Activated CD4-positive, alpha-beta T cell treated with anti-CD3 and anti-CD28 coated beads for 36 hours (primary cell): Measurements from ENCODE around the gene OLFML3. TPM values are rescaled to one million over a fixed set of nuclear protein-coding genes. Genes with fewer than 3 reads are reported as not detected.

Experiments
- ATAC-seq: fragments of 200-7000 bp; cut with Tn5 transposase; one replicate; pipeline ENCODE4 v1.10.0; 2021; ENCODE audit warnings: mild to moderate bottlenecking, moderate library complexity
- CTCF ChIA-PET: fragments of 350-600 bp; sonication (Branson Sonifier 250); formaldehyde crosslinking; loops from one replicate; lab custom pipeline; 2021; ENCODE audit warnings: antibody characterized with exemption; lab: Charles Lee
- POLR2A ChIA-PET: fragments of 350-600 bp; sonication (Branson Sonifier 250); formaldehyde crosslinking; loops from one replicate; lab custom pipeline; 2021; ENCODE audit warnings: antibody characterized with exemption, inconsistent platforms; lab: Charles Lee
- DNase-seq: peaks from one replicate; pipeline ENCODE4 v3.0.0-alpha.2; 2020
- H3K27ac Mint-ChIP-seq: one replicate; pipeline ENCODE4 v1.8.0; 2021; ENCODE audit warnings: mixed read lengths
- H3K27me3 Mint-ChIP-seq: one replicate; pipeline ENCODE4 v1.8.0; 2021; ENCODE audit warnings: mixed read lengths
- H3K36me3 Mint-ChIP-seq: one replicate; pipeline ENCODE4 v1.8.0; 2021; ENCODE audit warnings: low read depth, mixed read lengths
- H3K4me1 Mint-ChIP-seq: one replicate; pipeline ENCODE4 v1.8.0; 2021; ENCODE audit warnings: mixed read lengths
- H3K4me3 Mint-ChIP-seq: one replicate; pipeline ENCODE4 v1.8.0; 2021; ENCODE audit warnings: mild to moderate bottlenecking, moderate library complexity, mixed read lengths
- H3K9me3 Mint-ChIP-seq: one replicate; pipeline ENCODE4 v1.8.0; 2021; ENCODE audit warnings: low read depth, mixed read lengths
- intact Hi-C, 2 experiments: fragments of 100-400 bp; cut with DNase I in 1 of 2; cut with micrococcal nuclease in 1 of 2; formaldehyde crosslinking; loops; one replicate each; pipeline versions ENCODE4 v1.14.2 to v1.15.1; 2022 to 2024; cut with DNase I, micrococcal nuclease
- total RNA-seq, 2 experiments: library from RNA; stranded (reverse); gene quantifications; one replicate each; pipeline ENCODE4 v1.2.3, GENCODE V29; 2021

The OLFML3 gene
- total RNA-seq, 2 experiments from 2014 or later: 0.11 TPM; not detected in 1

GRCh38 chr1:113990961-113991360 is 11.7 kb downstream of the OLFML3 start:
- H3K27me3 Mint-ChIP-seq: peaks cover 4% of the 10 kb centered on the region
- POLR2A ChIA-PET: no interaction called here
- no peak for DNase-seq
- peaks cover 13% of the 10 kb centered on the region for H3K9me3 Mint-ChIP-seq
- H3K4me3 Mint-ChIP-seq: no peak overlapping the region
- CTCF ChIA-PET: interaction anchor here (1.4 to 1.7 kb wide), 2 partner anchors 12 to 292 kb away, joined by 3 to 5 read pairs; partner anchors contain the start of gene OLFML3
- H3K4me1 Mint-ChIP-seq: no peaks in the 10 kb centered on the region
- peaks cover 10% of the 10 kb centered on the region for H3K36me3 Mint-ChIP-seq
- intact Hi-C loops: no loop called here
- no peak for ATAC-seq
- no peak overlapping the region for H3K27ac Mint-ChIP-seq

- CTCF ChIA-PET: interaction anchor here (1.4 kb wide), 1 partner anchor 291 kb away, joined by 3 read pairs; no protein-coding TSS in a partner anchor
These were observed 12.3 kb downstream of the OLFML3 start for GRCh38 chr1:113991467-113991997.

DNA sequence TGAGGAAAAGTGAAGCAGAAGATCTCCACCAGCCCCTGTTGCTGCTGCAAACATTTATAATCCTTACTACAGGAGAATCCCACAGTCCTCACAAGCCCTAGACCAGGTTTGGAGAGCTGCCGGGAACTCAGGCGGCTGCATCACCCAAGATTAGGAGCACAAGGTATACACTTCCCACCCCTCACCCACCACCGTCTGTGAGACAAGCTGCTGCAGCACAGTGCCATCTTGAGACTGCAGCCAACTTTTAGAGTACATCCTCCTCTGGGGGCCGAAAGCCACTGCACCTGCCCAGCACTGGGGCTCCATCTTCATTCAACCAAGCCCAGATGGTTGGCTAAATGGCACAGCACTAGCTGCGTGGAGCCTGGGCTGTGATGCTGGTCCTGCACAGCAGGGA is 13.8 kb downstream of the OLFML3 start:
- Mint-ChIP-seq H3K27me3 (peaks cover 4% of the 10 kb centered on the region), H3K4me3 (no peak overlapping the region), H3K27ac (no peak overlapping the region), H3K4me1 (no peaks in the 10 kb centered on the region), H3K9me3 (peaks cover 13% of the 10 kb centered on the region), H3K36me3 (peaks cover 10% of the 10 kb centered on the region)
- DNase-seq: no peak
- POLR2A ChIA-PET: no interaction called here
- no peak for ATAC-seq
- CTCF ChIA-PET: interaction anchor here (0.8 kb wide), 1 partner anchor 290 kb away, joined by 5 read pairs; no protein-coding TSS in a partner anchor
- intact Hi-C loops: no loop called here

More at GRCh38 chr1:113991467-113991997, 12.3 kb downstream of the OLFML3 start:
- H3K4me3 Mint-ChIP-seq: no peak overlapping the region
- peaks cover 4% of the 10 kb centered on the region for H3K27me3 Mint-ChIP-seq
- peaks cover 10% of the 10 kb centered on the region for H3K36me3 Mint-ChIP-seq
- intact Hi-C loops: no loop called here
- H3K9me3 Mint-ChIP-seq: peaks cover 13% of the 10 kb centered on the region
- POLR2A ChIA-PET: no interaction called here
- no peak overlapping the region for H3K27ac Mint-ChIP-seq
- ATAC-seq: no peak
- DNase-seq: no peak
- no peaks in the 10 kb centered on the region for H3K4me1 Mint-ChIP-seq

DNA sequence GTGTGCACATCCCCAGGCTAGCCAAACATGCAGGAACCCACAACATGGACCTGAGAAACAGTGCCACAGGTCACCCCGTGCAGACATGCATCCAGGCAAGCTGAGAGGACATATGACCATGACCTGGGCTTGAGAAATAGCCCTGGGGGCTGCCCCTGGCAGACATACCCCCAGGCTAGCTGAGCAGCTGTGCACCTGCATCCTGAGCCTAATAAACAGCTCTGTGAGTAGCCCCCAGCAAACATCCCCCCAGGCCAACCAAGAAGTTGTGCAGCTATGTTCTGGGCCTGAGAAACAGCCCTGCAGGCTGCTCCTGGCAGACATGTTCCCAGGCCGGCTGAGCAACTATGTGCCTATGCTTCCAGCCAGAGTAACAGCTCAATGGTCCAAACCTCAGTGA is 14.5 kb downstream of the OLFML3 start:
- Mint-ChIP-seq H3K36me3 (peaks cover 10% of the 10 kb centered on the region), H3K27ac (no peak overlapping the region), H3K4me1 (peaks cover 3% of the 10 kb centered on the region), H3K27me3 (peaks cover 5% of the 10 kb centered on the region), H3K4me3 (no peak overlapping the region), H3K9me3 (peaks cover 13% of the 10 kb centered on the region)
- intact Hi-C loops: no loop called here
- ChIA-PET CTCF (interaction anchor here (0.8 kb wide), 1 partner anchor 289 kb away, joined by 5 read pairs; no protein-coding TSS in a partner anchor), POLR2A (no interaction called here)
- ATAC-seq (no peak), DNase-seq (no peak)

GRCh38 chr1:113995382-113995781 is 16.1 kb downstream of the OLFML3 start:
- POLR2A ChIA-PET: no interaction called here
- CTCF ChIA-PET: interaction anchor here (0.5 to 0.6 kb wide), 2 partner anchors 57 to 1827 kb away, joined by 4 read pairs; no protein-coding TSS in a partner anchor
- intact Hi-C loops: no loop called here
- ATAC-seq (no peak), DNase-seq (no peak)
- no peak overlapping the region for H3K27ac Mint-ChIP-seq
- peaks cover 3% of the 10 kb centered on the region for H3K4me1 Mint-ChIP-seq
- peaks cover 13% of the 10 kb centered on the region for H3K9me3 Mint-ChIP-seq
- no peak overlapping the region for H3K4me3 Mint-ChIP-seq
- peaks cover 5% of the 10 kb centered on the region for H3K27me3 Mint-ChIP-seq
- peaks cover 10% of the 10 kb centered on the region for H3K36me3 Mint-ChIP-seq

DNA sequence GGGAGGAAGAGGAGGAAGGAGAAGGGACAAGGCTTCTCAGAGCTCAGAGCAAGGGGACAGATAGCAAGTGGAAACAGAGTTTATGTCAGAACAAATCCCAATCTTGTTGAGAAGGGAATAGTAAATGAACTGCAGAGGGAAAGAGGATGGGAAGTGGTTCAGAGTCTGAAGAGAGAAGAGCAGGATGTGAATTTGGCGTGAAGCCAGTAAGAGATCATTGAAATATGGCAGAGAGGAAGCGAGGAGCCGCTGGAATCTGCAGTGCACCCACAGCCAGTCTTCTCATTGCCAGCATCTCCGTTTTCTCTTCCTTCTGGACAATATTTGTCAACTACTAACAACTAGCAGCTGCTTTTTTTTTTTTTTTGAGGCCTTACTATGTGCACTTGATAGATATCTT is 19.1 kb downstream of the OLFML3 start:
- peaks cover 3% of the 10 kb centered on the region for H3K4me1 Mint-ChIP-seq
- ChIA-PET POLR2A (no interaction called here), CTCF (interaction anchor here (0.5 to 1.4 kb wide), 4 partner anchors 8 to 112 kb away, joined by 3 to 4 read pairs (median 4); no protein-coding TSS in a partner anchor)
- DNase-seq (no peak), ATAC-seq (no peak)
- intact Hi-C loops: no loop called here
- peaks cover 3% of the 10 kb centered on the region for H3K27me3 Mint-ChIP-seq
- H3K36me3 Mint-ChIP-seq: peaks cover 10% of the 10 kb centered on the region
- H3K9me3 Mint-ChIP-seq: peaks cover 13% of the 10 kb centered on the region
- no peak overlapping the region for H3K27ac Mint-ChIP-seq
- no peak overlapping the region for H3K4me3 Mint-ChIP-seq

GRCh38 chr1:113999233-113999632 is 20.0 kb downstream of the OLFML3 start:
- H3K9me3 Mint-ChIP-seq: peaks cover 10% of the 10 kb centered on the region
- ATAC-seq (no peak), DNase-seq (no peak)
- intact Hi-C loops: no loop called here
- POLR2A ChIA-PET: no interaction called here
- peaks cover 3% of the 10 kb centered on the region for H3K27me3 Mint-ChIP-seq
- H3K4me3 Mint-ChIP-seq: no peak overlapping the region
- peaks cover 10% of the 10 kb centered on the region for H3K36me3 Mint-ChIP-seq
- CTCF ChIA-PET: interaction anchor here (1.1 kb wide), 1 partner anchor 9 kb away, joined by 4 read pairs; no protein-coding TSS in a partner anchor
- H3K27ac Mint-ChIP-seq: no peak overlapping the region
- H3K4me1 Mint-ChIP-seq: peaks cover 3% of the 10 kb centered on the region

DNA sequence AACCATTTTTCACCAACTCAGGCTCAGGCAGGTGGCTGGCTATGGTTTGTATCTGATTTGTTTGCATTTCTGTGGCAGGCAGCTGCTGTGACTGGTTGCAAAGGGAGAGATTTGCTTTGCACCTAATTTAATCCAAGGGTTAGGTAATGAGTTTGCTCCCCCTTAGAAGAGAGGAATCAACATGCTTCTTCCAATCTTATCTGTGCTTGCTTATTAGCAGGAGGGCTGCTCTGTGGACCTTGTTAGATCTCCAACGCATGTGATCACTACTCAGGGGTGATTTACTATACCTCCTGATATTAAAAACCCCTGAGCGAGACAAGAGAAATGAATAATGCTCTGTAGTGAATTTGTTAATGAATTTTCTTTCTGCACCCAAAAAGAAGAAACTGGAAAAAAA is 20.5 kb downstream of the OLFML3 start:
- ChIA-PET CTCF (no interaction called here), POLR2A (no interaction called here)
- ATAC-seq: no peak
- no peak overlapping the region for H3K4me3 Mint-ChIP-seq
- H3K27me3 Mint-ChIP-seq: peaks cover 3% of the 10 kb centered on the region
- peaks cover 7% of the 10 kb centered on the region for H3K36me3 Mint-ChIP-seq
- H3K27ac Mint-ChIP-seq: no peak overlapping the region
- peaks cover 3% of the 10 kb centered on the region for H3K4me1 Mint-ChIP-seq
- DNase-seq: no peak
- intact Hi-C loops: no loop called here
- peaks cover 6% of the 10 kb centered on the region for H3K9me3 Mint-ChIP-seq

GRCh38 chr1:114000406-114000805 is 21.1 kb downstream of the OLFML3 start:
- CTCF ChIA-PET: interaction anchor here (1.0 kb wide), 1 partner anchor 10 kb away, joined by 3 read pairs; no protein-coding TSS in a partner anchor
- intact Hi-C loops: no loop called here
- POLR2A ChIA-PET: no interaction called here
- Mint-ChIP-seq H3K27ac (no peak overlapping the region), H3K27me3 (peaks cover 3% of the 10 kb centered on the region), H3K9me3 (peaks cover 2% of the 10 kb centered on the region), H3K4me3 (no peak overlapping the region), H3K4me1 (peaks cover 3% of the 10 kb centered on the region), H3K36me3 (peaks cover 3% of the 10 kb centered on the region)
- ATAC-seq: no peak
- DNase-seq: no peak

- no peak overlapping the region for H3K4me3 Mint-ChIP-seq
- ChIA-PET POLR2A (no interaction called here), CTCF (no interaction called here)
- no peak for DNase-seq
- no peaks in the 10 kb centered on the region for H3K9me3 Mint-ChIP-seq
- no peaks in the 10 kb centered on the region for H3K36me3 Mint-ChIP-seq
- H3K27me3 Mint-ChIP-seq: peaks cover 4% of the 10 kb centered on the region
- peaks cover 3% of the 10 kb centered on the region for H3K4me1 Mint-ChIP-seq
- no peak overlapping the region for H3K27ac Mint-ChIP-seq
- no peak for ATAC-seq
- intact Hi-C loops: no loop called here
These were observed 23.4 kb downstream of the OLFML3 start for GRCh38 chr1:114002492-114003239.

GRCh38 chr1:114003431-114003830 is 24.2 kb downstream of the OLFML3 start:
- no peak for DNase-seq
- intact Hi-C loops: no loop called here
- Mint-ChIP-seq H3K4me1 (no peaks in the 10 kb centered on the region), H3K36me3 (no peaks in the 10 kb centered on the region), H3K27ac (no peak overlapping the region), H3K27me3 (peaks cover 2% of the 10 kb centered on the region), H3K4me3 (no peak overlapping the region), H3K9me3 (no peaks in the 10 kb centered on the region)
- ChIA-PET POLR2A (no interaction called here), CTCF (no interaction called here)
- no peak for ATAC-seq
